Body of pancreas (tissue), 4 donors: Measurements from ENCODE around the gene IQGAP2.

Source experiments
- CTCF ChIP-seq, 7 experiments: fragments of 450-650 bp in 4 of 7; fragments of 200-600 bp in 3 of 7; sonication (generic) in 3 of 7; IDR thresholded peaks; one replicate each; pipeline ENCODE4 v1.5.1; 2016 to 2019; ENCODE audit warnings: antibody characterized with exemption in 7 of 7
- POLR2A ChIP-seq, 3 donors: fragments of 450-650 bp; IDR thresholded peaks; one replicate each; pipeline ENCODE4 v1.6.1; 2016; ENCODE audit warnings: antibody characterized with exemption in 3 of 3, mild to moderate bottlenecking in 2 of 3

- no peak for TF ChIP-seq CTCF (IDR thresholded peaks at IDR 0.05)
- no peak for TF ChIP-seq POLR2A (IDR thresholded peaks at IDR 0.05)
Observed at GRCh38 chr5:76592692-76593091, 189.6 kb downstream of the IQGAP2 start.
